D721Med (cell line): ENCODE measurements around the gene CHD2.

Experiments used
- DNase-seq: peaks from one replicate; pipeline ENCODE4 v3.0.0; 2011; ENCODE audit warnings: low spot score; ENCODE audit not compliant: insufficient read length
- FAIRE-seq: peaks from 2 replicates; lab custom pipeline; 2011; peaks lifted over from hg19 to GRCh38; lab: Jason Lieb, UNC
- CTCF ChIP-seq: IDR thresholded peaks from 2 replicates; pipeline ENCODE4 v1.5.1; 2012; ENCODE audit warnings: mild to moderate bottlenecking, control low read depth; ENCODE audit not compliant: insufficient read depth; ENCODE audit errors: missing control alignments

Gene CHD2

GRCh38 chr15:92907229-92907628, 7.1 kb downstream of the CHD2 start:
- no peak for TF ChIP-seq CTCF
- FAIRE-seq (no peak), DNase-seq (no peak)

- no peak for FAIRE-seq
- TF ChIP-seq CTCF: no peak
- no peak for DNase-seq
Measured at GRCh38 chr15:92907896-92908712, 8.0 kb downstream of the CHD2 start.

GRCh38 chr15:92908713-92909057, 8.6 kb downstream of the CHD2 start:
- TF ChIP-seq CTCF: no peak
- DNase-seq: no peak
- no peak for FAIRE-seq

GRCh38 chr15:92909136-92909781, 9.1 kb downstream of the CHD2 start:
- no peak for TF ChIP-seq CTCF
- DNase-seq (no peak), FAIRE-seq (no peak)

- DNase-seq (no peak), FAIRE-seq (no peak)
- TF ChIP-seq CTCF: no peak
Measured at GRCh38 chr15:92910451-92910850, 10.3 kb downstream of the CHD2 start.

GRCh38 chr15:92914103-92914499, 14.0 kb downstream of the CHD2 start:
- FAIRE-seq (no peak), DNase-seq (no peak)
- TF ChIP-seq CTCF: no peak

- TF ChIP-seq CTCF: no peak
- DNase-seq (no peak), FAIRE-seq (no peak)
Measured at GRCh38 chr15:92914768-92915221, 14.7 kb downstream of the CHD2 start.
